ENCODE results near the gene SPAG9. TPM values are rescaled to one million over a fixed set of nuclear protein-coding genes. Genes with fewer than 3 reads are reported as not detected.

SPAG9 gene
- total RNA-seq, 4 donors from 2014 or later = 81.2 to 99.9 (median 89.9) TPM

DNA sequence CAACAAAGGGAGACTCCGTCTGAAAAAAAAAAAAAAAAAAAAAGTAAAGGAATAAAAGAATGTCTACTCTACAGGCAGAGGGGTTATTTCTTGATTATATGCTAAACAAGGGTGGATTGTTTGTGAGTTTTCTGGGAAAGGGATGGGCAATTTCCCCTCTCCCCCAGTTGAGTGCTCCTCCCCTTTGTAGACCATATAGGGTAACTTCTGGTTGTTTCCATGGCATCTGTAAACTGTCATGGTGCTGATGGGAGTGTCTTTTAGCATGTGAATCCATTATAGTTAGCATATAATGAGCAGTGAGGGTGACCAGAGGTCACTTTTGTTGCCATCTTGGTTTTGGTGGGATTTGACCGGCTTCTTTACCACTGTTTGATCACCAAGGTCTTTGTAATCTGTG is 28.5 kb upstream of the SPAG9 start:
- no peak overlapping the region for H3K27ac ChIP-seq (replicated peaks in 1 of 4)
- H3K4me1 ChIP-seq = peaks cover 8 to 15% (median 10%) of the 10 kb centered on the region in 4 donors
- 82% methylated on average over 2 of the region's 2 CpGs for WGBS
- intact Hi-C loops (cut with DNase I) = no loop called here
- H3K9me3 ChIP-seq = no peaks in the 10 kb centered on the region
- no peaks in the 10 kb centered on the region for H3K27me3 ChIP-seq
- no peak for DNase-seq (ENCODE audit: extremely low spot score)
- H3K36me3 ChIP-seq = no peaks in the 10 kb centered on the region
- TF ChIP-seq, protein P1, sequence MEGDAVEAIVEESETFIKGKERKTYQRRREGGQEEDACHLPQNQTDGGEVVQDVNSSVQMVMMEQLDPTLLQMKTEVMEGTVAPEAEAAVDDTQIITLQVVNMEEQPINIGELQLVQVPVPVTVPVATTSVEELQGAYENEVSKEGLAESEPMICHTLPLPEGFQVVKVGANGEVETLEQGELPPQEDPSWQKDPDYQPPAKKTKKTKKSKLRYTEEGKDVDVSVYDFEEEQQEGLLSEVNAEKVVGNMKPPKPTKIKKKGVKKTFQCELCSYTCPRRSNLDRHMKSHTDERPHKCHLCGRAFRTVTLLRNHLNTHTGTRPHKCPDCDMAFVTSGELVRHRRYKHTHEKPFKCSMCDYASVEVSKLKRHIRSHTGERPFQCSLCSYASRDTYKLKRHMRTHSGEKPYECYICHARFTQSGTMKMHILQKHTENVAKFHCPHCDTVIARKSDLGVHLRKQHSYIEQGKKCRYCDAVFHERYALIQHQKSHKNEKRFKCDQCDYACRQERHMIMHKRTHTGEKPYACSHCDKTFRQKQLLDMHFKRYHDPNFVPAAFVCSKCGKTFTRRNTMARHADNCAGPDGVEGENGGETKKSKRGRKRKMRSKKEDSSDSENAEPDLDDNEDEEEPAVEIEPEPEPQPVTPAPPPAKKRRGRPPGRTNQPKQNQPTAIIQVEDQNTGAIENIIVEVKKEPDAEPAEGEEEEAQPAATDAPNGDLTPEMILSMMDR (IDR thresholded peaks at IDR 0.05) = no peak
- no peak for TF ChIP-seq POLR2A (IDR thresholded peaks at IDR 0.05; ENCODE audit: low read depth)
- TF ChIP-seq POLR2AphosphoS5 (IDR thresholded peaks at IDR 0.05) = no peak
- no peak for TF ChIP-seq EP300 (IDR thresholded peaks at IDR 0.05)
- H3K4me3 ChIP-seq = no peak overlapping the region

- Histone ChIP-seq H3K27ac (replicated peaks in 1 of 4) (no peak overlapping the region), H3K4me3 (no peak overlapping the region), H3K4me1 (peaks cover 1 to 6% (median 4%) of the 10 kb centered on the region in 4 donors), H3K36me3 (no peaks in the 10 kb centered on the region), H3K27me3 (no peaks in the 10 kb centered on the region), H3K9me3 (no peaks in the 10 kb centered on the region)
- WGBS = 74% methylated on average over 4 of the region's 4 CpGs
- intact Hi-C loops (cut with DNase I) = no loop called here
- TF ChIP-seq, protein P1 (IDR thresholded peaks at IDR 0.05) = no peak
- TF ChIP-seq POLR2AphosphoS5 (IDR thresholded peaks at IDR 0.05) (no peak), POLR2A (IDR thresholded peaks at IDR 0.05; ENCODE audit: low read depth) (no peak), EP300 (IDR thresholded peaks at IDR 0.05) (no peak)
- DNase-seq (ENCODE audit: extremely low spot score) = no peak
These were observed 27.0 kb upstream of the SPAG9 start for GRCh38 chr17:51147650-51148049.

DNA sequence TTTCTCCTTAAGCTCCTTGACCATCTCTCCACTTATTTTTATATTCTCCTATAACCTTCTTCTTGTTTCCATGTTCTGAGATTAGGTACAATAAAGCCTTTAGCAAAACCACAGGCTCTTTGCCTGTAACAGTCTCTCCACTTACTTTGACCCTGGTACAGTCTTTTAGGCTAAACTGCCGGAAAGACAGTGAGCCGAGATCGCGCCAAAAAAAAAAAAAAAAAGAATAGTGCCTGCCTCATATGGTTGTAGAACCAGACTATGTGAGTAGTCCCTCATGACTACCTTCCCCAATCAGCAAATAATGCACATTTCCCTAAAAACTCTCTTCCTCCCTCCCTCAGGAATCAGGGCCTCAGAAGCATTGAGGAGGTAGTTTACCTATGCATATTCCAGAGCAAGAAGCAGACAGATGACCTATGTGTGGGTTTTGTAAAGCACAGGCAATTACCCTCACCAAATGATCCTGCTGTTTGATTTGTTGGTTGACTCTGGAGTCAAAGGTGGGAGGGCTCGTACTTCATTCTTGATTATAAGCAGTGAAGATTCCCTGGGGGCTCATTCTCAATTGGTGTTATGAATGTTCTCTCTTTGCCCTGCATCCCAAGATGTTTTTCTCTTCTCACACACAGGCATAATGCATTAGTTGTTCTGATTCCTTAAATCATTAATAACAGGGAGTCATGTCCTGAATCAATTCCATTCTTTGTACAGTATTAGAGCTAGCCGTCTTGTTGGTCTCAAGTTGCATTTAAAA is 23.8 kb upstream of the SPAG9 start:
- intact Hi-C loops (cut with DNase I) = no loop called here
- Histone ChIP-seq H3K4me1 (no peaks in the 10 kb centered on the region), H3K27ac (replicated peaks in 1 of 4) (no peak overlapping the region), H3K4me3 (no peak overlapping the region), H3K9me3 (no peaks in the 10 kb centered on the region), H3K36me3 (no peaks in the 10 kb centered on the region), H3K27me3 (no peaks in the 10 kb centered on the region)
- TF ChIP-seq EP300 (IDR thresholded peaks at IDR 0.05) (no peak), POLR2AphosphoS5 (IDR thresholded peaks at IDR 0.05) (no peak), POLR2A (IDR thresholded peaks at IDR 0.05; ENCODE audit: low read depth) (no peak)
- TF ChIP-seq, protein P1 (IDR thresholded peaks at IDR 0.05) = no peak
- DNase-seq (ENCODE audit: extremely low spot score) = no peak
- 69% methylated on average over 6 of the region's 6 CpGs for WGBS

DNA sequence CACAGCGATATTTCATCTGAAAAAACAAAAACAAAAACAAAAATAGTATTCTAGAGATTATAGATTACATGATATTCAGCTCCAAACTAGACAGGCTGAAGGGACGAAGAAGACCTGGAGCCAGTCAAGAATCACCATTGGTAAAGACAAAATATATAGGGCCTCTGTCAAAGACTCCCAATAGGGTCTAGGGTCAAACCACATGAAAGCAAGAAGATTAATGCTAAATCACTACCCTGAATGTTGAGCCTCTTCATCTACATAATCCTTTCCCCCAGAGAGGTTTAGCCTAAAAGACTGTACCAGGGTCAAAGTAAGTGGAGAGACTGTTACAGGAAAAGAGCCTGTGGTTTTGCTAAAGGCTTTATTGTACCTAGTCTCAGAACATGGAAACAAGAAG is 21.9 kb upstream of the SPAG9 start:
- 90% methylated on average over 2 of the region's 2 CpGs for WGBS
- Histone ChIP-seq H3K27me3 (no peaks in the 10 kb centered on the region), H3K9me3 (no peaks in the 10 kb centered on the region), H3K27ac (replicated peaks in 1 of 4) (no peak overlapping the region), H3K4me3 (no peak overlapping the region), H3K4me1 (no peaks in the 10 kb centered on the region), H3K36me3 (no peaks in the 10 kb centered on the region)
- no peak for DNase-seq (ENCODE audit: extremely low spot score)
- intact Hi-C loops (cut with DNase I) = no loop called here
- TF ChIP-seq POLR2A (IDR thresholded peaks at IDR 0.05; ENCODE audit: low read depth) (no peak), EP300 (IDR thresholded peaks at IDR 0.05) (no peak), POLR2AphosphoS5 (IDR thresholded peaks at IDR 0.05) (no peak)
- TF ChIP-seq, protein P1 (IDR thresholded peaks at IDR 0.05) = no peak
